PC-3 (cell line): ENCODE data around the gene CSF2RB. TPM values are rescaled to one million over a fixed set of nuclear protein-coding genes. Genes with fewer than 3 reads are reported as not detected.

Experiments
- ATAC-seq: fragments of 200-7000 bp; cut with Tn5 transposase; 2 replicates; pipeline ENCODE4 v1.9.1; 2020; ENCODE audit warnings: mild to moderate bottlenecking, moderate library complexity
- BruUV-seq: library from RNA; stranded (reverse); fragments of 400-500 nt; replicated peaks from 2 replicates; lab custom pipeline; 2021; lab: Mats Ljungman, UMichigan
- CTCF ChIA-PET: fragments of 300-600 bp; sonication (Branson Sonifier 250); formaldehyde crosslinking; loops from one replicate; lab custom pipeline; 2022; ENCODE audit warnings: antibody characterized with exemption; lab: Charles Lee
- POLR2A ChIA-PET: fragments of 300-600 bp; sonication (Branson Sonifier 250); formaldehyde crosslinking; loops from one replicate; lab custom pipeline; 2022; ENCODE audit warnings: antibody characterized with exemption; ENCODE audit not compliant: unreplicated experiment; lab: Charles Lee
- DNase-seq: peaks from one replicate; pipeline ENCODE4 v3.0.0-alpha.2; 2015
- H2AFZ ChIP-seq: fragments of 300-600 bp; sonication (generic); 2 replicates; pipeline ENCODE4 v1.6.0; 2016; ENCODE audit warnings: antibody characterized with exemption, low read length
- H3F3A ChIP-seq: fragments of 300-600 bp; sonication (generic); one replicate; pipeline ENCODE4 v1.6.0; 2017; ENCODE audit warnings: antibody characterized with exemption, low read length, control low read depth, mild to moderate bottlenecking; ENCODE audit not compliant: unreplicated experiment
- H3K27ac ChIP-seq: fragments of 300-600 bp; sonication (generic); 2 replicates; pipeline ENCODE4 v1.5.1; 2016; ENCODE audit warnings: mild to moderate bottlenecking, low read length
- H3K27me3 ChIP-seq: fragments of 300-600 bp; sonication (generic); 2 replicates; pipeline ENCODE4 v1.6.1; 2016; ENCODE audit warnings: low read length, mixed read lengths
- H3K36me3 ChIP-seq: fragments of 300-600 bp; sonication (generic); 2 replicates; pipeline ENCODE4 v1.6.1; 2016; ENCODE audit warnings: low read depth, mixed run types, low read length, mixed read lengths
- H3K4me1 ChIP-seq: fragments of 300-600 bp; sonication (generic); 2 replicates; pipeline ENCODE4 v1.5.1; 2016; ENCODE audit warnings: low read length; ENCODE audit not compliant: insufficient read depth
- H3K4me2 ChIP-seq: fragments of 300-600 bp; sonication (generic); 2 replicates; pipeline ENCODE4 v1.6.0; 2016; ENCODE audit warnings: low read length
- H3K4me3 ChIP-seq: fragments of 300-600 bp; sonication (generic); 2 replicates; pipeline ENCODE4 v1.5.1; 2016; ENCODE audit warnings: mild to moderate bottlenecking, low read length, mixed read lengths
- H3K79me2 ChIP-seq: fragments of 300-600 bp; sonication (generic); 2 replicates; pipeline ENCODE4 v1.6.1; 2017; ENCODE audit warnings: low read length, mixed read lengths
- H3K9ac ChIP-seq: fragments of 300-600 bp; sonication (generic); 2 replicates; pipeline ENCODE4 v1.6.0; 2016; ENCODE audit warnings: mild to moderate bottlenecking, low read length
- H3K9me2 ChIP-seq: fragments of 300-600 bp; sonication (generic); replicated peaks from 2 replicates; pipeline ENCODE4 v1.6.1; 2016; ENCODE audit warnings: mixed run types, low read length, mixed read lengths
- H3K9me3 ChIP-seq: fragments of 300-600 bp; sonication (generic); 2 replicates; pipeline ENCODE4 v1.6.1; 2016; ENCODE audit warnings: low read length, mixed read lengths
- H4K20me1 ChIP-seq: fragments of 300-600 bp; sonication (generic); 2 replicates; pipeline ENCODE4 v1.6.1; 2016; ENCODE audit warnings: low read length, mixed read lengths
- CTCF ChIP-seq: fragments of 300-600 bp; sonication (generic); conservative IDR thresholded peaks from 2 replicates; pipeline ENCODE4 v1.5.1; 2017; ENCODE audit warnings: antibody characterized with exemption, low read depth, mild to moderate bottlenecking, low read length
- EZH2 ChIP-seq: fragments of 300-600 bp; sonication (generic); IDR thresholded peaks from one replicate; pipeline ENCODE4 v1.6.1; 2017; ENCODE audit warnings: antibody characterized with exemption, mild to moderate bottlenecking, low read length; ENCODE audit not compliant: unreplicated experiment
- EZH2phosphoT487 ChIP-seq: fragments of 300-600 bp; sonication (generic); IDR thresholded peaks from 2 replicates; pipeline ENCODE4 v1.6.1; 2018; ENCODE audit warnings: mild to moderate bottlenecking, antibody characterized with exemption, low read length, borderline replicate concordance
- intact Hi-C: fragments of 100-400 bp; cut with micrococcal nuclease; formaldehyde crosslinking; loops from 2 replicates; pipeline ENCODE4 v1.9.0; 2023
- total RNA-seq: library from RNA; depleted of rRNA; stranded (reverse); fragments of >200 nt; gene quantifications from 2 replicates; pipeline ENCODE4 v1.2.3, GENCODE V29; 2014

Gene CSF2RB
- total RNA-seq, 1 experiment from 2014 or later: not detected

DNA sequence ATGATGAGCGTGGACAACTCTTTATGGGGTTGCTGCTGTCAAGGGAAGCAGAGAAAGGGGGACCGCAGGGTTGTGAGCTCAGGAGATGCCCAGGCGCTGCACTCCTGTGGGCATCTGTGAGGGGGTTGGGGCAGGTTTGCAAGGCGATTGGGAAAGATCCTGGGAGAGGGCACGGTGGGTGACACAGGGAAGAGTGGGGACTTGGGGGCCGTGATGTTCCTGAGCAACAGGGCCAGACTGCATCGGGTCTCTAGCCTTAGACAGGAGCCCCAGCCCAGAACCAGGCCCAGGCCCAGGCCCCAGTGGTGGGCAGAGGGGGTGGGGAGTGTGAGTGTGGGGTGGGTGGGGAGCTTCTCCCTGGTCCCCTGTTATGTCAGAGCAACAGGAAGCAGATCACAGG lies 38.3 kb downstream of the CSF2RB start:
- no peak overlapping the region for H3K4me3 ChIP-seq
- BruUV-seq: no TSS peak
- intact Hi-C loops: no loop called here
- no peaks in the 10 kb centered on the region for H4K20me1 ChIP-seq
- ChIA-PET POLR2A (no interaction called here), CTCF (no interaction called here)
- H3K9me2 ChIP-seq: no peaks in the 10 kb centered on the region
- H3K36me3 ChIP-seq: no peaks in the 10 kb centered on the region
- H3K79me2 ChIP-seq: no peaks in the 10 kb centered on the region
- no peak for ATAC-seq
- DNase-seq: no peak
- H3K9ac ChIP-seq: no peak overlapping the region
- peaks cover 8% of the 10 kb centered on the region; the same call in 1 of the 2 replicates for H3K27me3 ChIP-seq
- no peak for TF ChIP-seq EZH2phosphoT487
- TF ChIP-seq CTCF: no peak
- TF ChIP-seq EZH2: no peak
- no peak overlapping the region for H2AFZ ChIP-seq
- no peaks in the 10 kb centered on the region for H3K4me1 ChIP-seq
- H3K9me3 ChIP-seq: no peaks in the 10 kb centered on the region
- no peak overlapping the region for H3K27ac ChIP-seq
- no peaks in the 10 kb centered on the region for H3F3A ChIP-seq
- H3K4me2 ChIP-seq: no peak overlapping the region

GRCh38 chr22:36953239-36954080 lies 40.0 kb downstream of the CSF2RB start:
- no peak overlapping the region for H3K4me3 ChIP-seq
- H3K79me2 ChIP-seq: no peaks in the 10 kb centered on the region
- no TSS peak for BruUV-seq
- peaks cover 8% of the 10 kb centered on the region; the same call in 1 of the 2 replicates for H3K27me3 ChIP-seq
- no peaks in the 10 kb centered on the region for H3K9me3 ChIP-seq
- H3F3A ChIP-seq: no peaks in the 10 kb centered on the region
- no peak overlapping the region for H2AFZ ChIP-seq
- no peak overlapping the region for H3K4me2 ChIP-seq
- intact Hi-C loops: no loop called here
- H3K36me3 ChIP-seq: no peaks in the 10 kb centered on the region
- no peak for ATAC-seq
- H3K27ac ChIP-seq: no peak overlapping the region
- ChIA-PET POLR2A (no interaction called here), CTCF (no interaction called here)
- no peaks in the 10 kb centered on the region for H3K4me1 ChIP-seq
- no peak for DNase-seq
- no peak overlapping the region for H3K9ac ChIP-seq
- H3K9me2 ChIP-seq: no peaks in the 10 kb centered on the region
- H4K20me1 ChIP-seq: no peaks in the 10 kb centered on the region
- TF ChIP-seq EZH2 (no peak), EZH2phosphoT487 (no peak), CTCF (no peak)
